Liver (tissue), 9 donors: ENCODE measurements around the gene MXD4. TPM values are rescaled to one million over a fixed set of nuclear protein-coding genes. Genes with fewer than 3 reads are reported as not detected.

Source experiments
- DNase-seq: peaks from one replicate; pipeline ENCODE4 v3.0.0-alpha.2; 2017; ENCODE audit warnings: low spot score
- H3K27ac ChIP-seq, 2 donors: one replicate each; pipeline ENCODE4 v1.7.0; 2013; ENCODE audit warnings: inconsistent platforms in 2 of 2, low read length in 2 of 2, control low read depth in 1 of 2, low read depth in 1 of 2, mild to moderate bottlenecking in 1 of 2
- H3K27me3 ChIP-seq, 4 donors: one replicate each; pipeline versions ENCODE4 v1.6.1 to v1.7.0; 2013; ENCODE audit warnings: low read length in 3 of 4, inconsistent platforms in 1 of 4, mild to moderate bottlenecking in 1 of 4, moderate library complexity in 1 of 4; ENCODE audit not compliant: control insufficient read depth in 4 of 4, insufficient read depth in 4 of 4
- H3K36me3 ChIP-seq, 4 donors: one replicate each; pipeline versions ENCODE4 v1.6.1 to v1.7.0; 2013; ENCODE audit warnings: low read length in 3 of 4, mild to moderate bottlenecking in 3 of 4, low read depth in 1 of 4, moderate library complexity in 1 of 4; ENCODE audit not compliant: control insufficient read depth in 4 of 4, insufficient read depth in 3 of 4
- H3K4me1 ChIP-seq, 4 donors: one replicate each; pipeline versions ENCODE4 v1.6.1 to v1.7.0; 2013; ENCODE audit warnings: low read length in 3 of 4, mild to moderate bottlenecking in 3 of 4, moderate library complexity in 1 of 4; ENCODE audit not compliant: control insufficient read depth in 4 of 4, insufficient read depth in 4 of 4
- H3K4me3 ChIP-seq, 3 donors: one replicate each; pipeline versions ENCODE4 v1.6.1 to v1.7.0; 2013; ENCODE audit warnings: low read length in 3 of 3, control low read depth in 1 of 3, low read depth in 1 of 3, mild to moderate bottlenecking in 1 of 3
- H3K9ac ChIP-seq, 2 donors: one replicate each; pipeline ENCODE4 v1.7.0; 2013; ENCODE audit warnings: low read length in 2 of 2, mild to moderate bottlenecking in 2 of 2, moderate library complexity in 2 of 2, control low read depth in 1 of 2, low read depth in 1 of 2
- H3K9me3 ChIP-seq, 4 donors: one replicate each; pipeline versions ENCODE4 v1.6.1 to v1.7.0; 2013; ENCODE audit warnings: low read length in 3 of 4; ENCODE audit not compliant: control insufficient read depth in 4 of 4
- ATF3 ChIP-seq: IDR thresholded peaks from 2 replicates; pipeline ENCODE4 v1.6.1; 2016; ENCODE audit warnings: antibody characterized with exemption
- CTCF ChIP-seq: fragments of 150-350 bp; IDR thresholded peaks from 2 replicates; pipeline ENCODE4 v1.5.1; 2017; ENCODE audit warnings: improper control_type of control experiment, low read depth, low read length; ENCODE audit not compliant: missing input control
- EGR1 ChIP-seq, 2 donors: IDR thresholded peaks; 2 replicates each; pipeline ENCODE4 v1.6.1; 2016 to 2018; ENCODE audit warnings: antibody characterized with exemption in 2 of 2, low read depth in 2 of 2
- FOXA1 ChIP-seq: IDR thresholded peaks from 2 replicates; pipeline ENCODE4 v1.6.1; 2016; ENCODE audit warnings: antibody characterized with exemption
- FOXA2 ChIP-seq: IDR thresholded peaks from 2 replicates; pipeline ENCODE4 v1.6.1; 2016; ENCODE audit warnings: antibody characterized with exemption
- GABPA ChIP-seq, 2 donors: IDR thresholded peaks in 1 of 2; conservative IDR thresholded peaks in 1 of 2; 2 replicates each; pipeline ENCODE4 v1.6.1; 2016; ENCODE audit warnings: antibody characterized with exemption in 2 of 2, mild to moderate bottlenecking in 1 of 2, moderate library complexity in 1 of 2
- HNF4A ChIP-seq, 2 donors: conservative IDR thresholded peaks; 2 replicates each; pipeline ENCODE4 v1.6.1; 2016; ENCODE audit warnings: antibody characterized with exemption in 2 of 2, mild to moderate bottlenecking in 2 of 2
- HNF4G ChIP-seq: IDR thresholded peaks from 2 replicates; pipeline ENCODE4 v1.6.1; 2016; ENCODE audit warnings: antibody characterized with exemption
- JUND ChIP-seq, 2 donors: IDR thresholded peaks; 2 replicates each; pipeline ENCODE4 v1.6.1; 2016; ENCODE audit warnings: antibody characterized with exemption in 2 of 2
- NR2F2 ChIP-seq: IDR thresholded peaks from 2 replicates; pipeline ENCODE4 v1.6.1; 2016; ENCODE audit warnings: antibody characterized with exemption
- RAD21 ChIP-seq, 2 donors: IDR thresholded peaks; 2 replicates each; pipeline ENCODE4 v1.6.1; 2016; ENCODE audit warnings: antibody characterized with exemption in 2 of 2, mild to moderate bottlenecking in 2 of 2
- REST ChIP-seq: IDR thresholded peaks from 2 replicates; pipeline ENCODE4 v1.6.1; 2016; ENCODE audit warnings: antibody characterized with exemption, mild to moderate bottlenecking
- RXRA ChIP-seq, 2 donors: IDR thresholded peaks; 2 replicates each; pipeline ENCODE4 v1.6.1; 2017 to 2018; ENCODE audit warnings: antibody characterized with exemption in 2 of 2, mild to moderate bottlenecking in 1 of 2
- SP1 ChIP-seq: IDR thresholded peaks from 2 replicates; pipeline ENCODE4 v1.6.1; 2018; ENCODE audit warnings: antibody characterized with exemption, mild to moderate bottlenecking
- TAF1 ChIP-seq: conservative IDR thresholded peaks from 2 replicates; pipeline ENCODE4 v1.6.1; 2016; ENCODE audit warnings: antibody characterized with exemption, mild to moderate bottlenecking
- YY1 ChIP-seq: IDR thresholded peaks from 2 replicates; pipeline ENCODE4 v1.6.1; 2016; ENCODE audit warnings: antibody characterized with exemption, mild to moderate bottlenecking
- WGBS: extraction: QIAGEN DNeasy Blood & Tissue Kit; methylation state at CpG from one replicate; pipeline ENCODE4 v1.1.7; 2013; 5-methylcytosine and 5-hydroxymethylcytosine counted together
- polyA plus RNA-seq, 2 donors: library from polyadenylated mRNA; stranded (reverse) in 1 of 2; unstranded in 1 of 2; fragments of 200-250 nt in 1 of 2; fragments of >200 nt in 1 of 2; fragmentation: Nextera tagmentation in 1 of 2; extraction: Ambion mirVana in 1 of 2; gene quantifications; one replicate each; pipeline versions ENCODE4 v1.2.1 to v1.2.3, GENCODE V29; 2013 to 2015
- total RNA-seq, 2 donors: library from RNA; depleted of rRNA; stranded (reverse); fragments of >200 nt; gene quantifications; one replicate each; pipeline ENCODE4 v1.2.3, GENCODE V29; 2014
- TF ChIP-seq, protein P1 (sequence below): IDR thresholded peaks from 2 replicates; pipeline ENCODE4 v1.6.1; 2016; ENCODE audit warnings: antibody characterized with exemption
- TF ChIP-seq, protein P2 (sequence below): IDR thresholded peaks from 2 replicates; pipeline ENCODE4 v1.6.1; 2016; ENCODE audit warnings: antibody characterized with exemption
- donor health status: healthy.
- donor health status: healthy.
- donor health status: healthy.
- donor health status: healthy.
- donor health status: healthy.

Gene MXD4
- total and polyA plus RNA-seq, 4 donors, result 6.5 to 19.6 (median 15.9) TPM

- WGBS, result 80% methylated on average over 12 of the region's 12 CpGs
- no peaks in the 10 kb centered on the region for H3K27me3 ChIP-seq
- H3K36me3 ChIP-seq, result peaks cover 0 to 22% (median 10%) of the 10 kb centered on the region in 4 donors
- H3K9ac ChIP-seq, result no peak overlapping the region
- H3K4me3 ChIP-seq, result no peak overlapping the region
- H3K4me1 ChIP-seq, result peaks cover 8 to 43% (median 18%) of the 10 kb centered on the region in 4 donors
- H3K9me3 ChIP-seq, result no peaks in the 10 kb centered on the region
- no peak for DNase-seq
- H3K27ac ChIP-seq, result peak overlapping the region; percentile 16 to 58
- TF ChIP-seq NR2F2 (peak; percentile 81), SP1 (peak; percentile 63), JUND (IDR thresholded peaks at IDR 0.05) (no peak), RXRA (IDR thresholded peaks at IDR 0.05) (peak in 1 of 2 donors; percentile 36), CTCF (no peak), GABPA (IDR thresholded peaks at IDR 0.05 in 1 of 2, conservative IDR thresholded peaks at IDR 0.05 in 1 of 2) (no peak), EGR1 (IDR thresholded peaks at IDR 0.05; ENCODE audit: low read depth in 2 of 2) (no peak), RAD21 (IDR thresholded peaks at IDR 0.05) (no peak), HNF4G (no peak)
- TF ChIP-seq, protein P1, sequence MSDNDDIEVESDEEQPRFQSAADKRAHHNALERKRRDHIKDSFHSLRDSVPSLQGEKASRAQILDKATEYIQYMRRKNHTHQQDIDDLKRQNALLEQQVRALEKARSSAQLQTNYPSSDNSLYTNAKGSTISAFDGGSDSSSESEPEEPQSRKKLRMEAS, result no peak
Observed at GRCh38 chr4:2256781-2257191, 5.1 kb downstream of the MXD4 start.

DNA sequence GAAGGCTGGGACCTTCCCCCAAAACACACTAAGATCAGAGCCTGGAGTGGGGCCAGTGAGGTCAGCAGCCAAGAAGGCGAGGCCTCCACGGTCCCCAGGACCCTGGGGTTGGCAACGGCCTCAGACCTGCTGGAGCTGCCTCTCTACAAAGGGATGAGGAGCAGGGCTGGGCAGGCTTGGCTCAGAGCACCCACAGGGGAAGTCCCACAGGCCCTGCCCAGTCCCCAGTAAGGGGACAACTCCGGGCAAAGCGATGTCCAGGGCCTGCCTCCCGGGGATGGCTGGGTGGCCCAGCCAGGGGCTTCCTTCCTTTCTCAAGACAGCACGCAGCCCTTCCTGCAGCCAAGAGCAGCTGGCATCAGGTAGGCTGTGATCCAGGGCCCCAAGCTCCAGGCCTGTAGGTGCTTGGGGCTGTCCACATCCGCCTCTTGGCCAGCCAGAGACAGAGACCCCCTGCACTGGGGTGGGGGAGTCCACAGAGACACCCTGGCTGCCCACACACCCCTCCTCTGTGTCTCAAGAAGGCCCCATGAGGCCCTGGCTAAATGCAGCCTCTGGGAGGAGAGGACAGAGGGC lies 5.7 kb downstream of the MXD4 start:
- peak overlapping the region; percentile 16 to 58 for H3K27ac ChIP-seq
- peaks cover 0 to 22% (median 10%) of the 10 kb centered on the region in 4 donors for H3K36me3 ChIP-seq
- peaks cover 8 to 43% (median 18%) of the 10 kb centered on the region in 4 donors for H3K4me1 ChIP-seq
- DNase-seq, result no peak
- no peak overlapping the region for H3K4me3 ChIP-seq
- H3K9ac ChIP-seq, result no peak overlapping the region
- H3K27me3 ChIP-seq, result no peaks in the 10 kb centered on the region
- no peaks in the 10 kb centered on the region for H3K9me3 ChIP-seq
- TF ChIP-seq RAD21 (IDR thresholded peaks at IDR 0.05) (no peak), HNF4G (no peak), HNF4A (conservative IDR thresholded peaks at IDR 0.05) (no peak), CTCF (no peak), ATF3 (no peak), FOXA1 (no peak), NR2F2 (no peak), EGR1 (IDR thresholded peaks at IDR 0.05; ENCODE audit: low read depth in 2 of 2) (no peak), JUND (IDR thresholded peaks at IDR 0.05) (no peak), GABPA (IDR thresholded peaks at IDR 0.05 in 1 of 2, conservative IDR thresholded peaks at IDR 0.05 in 1 of 2) (no peak), YY1 (no peak), RXRA (IDR thresholded peaks at IDR 0.05) (no peak), TAF1 (no peak), FOXA2 (no peak), SP1 (no peak), REST (no peak)
- TF ChIP-seq, protein P2, sequence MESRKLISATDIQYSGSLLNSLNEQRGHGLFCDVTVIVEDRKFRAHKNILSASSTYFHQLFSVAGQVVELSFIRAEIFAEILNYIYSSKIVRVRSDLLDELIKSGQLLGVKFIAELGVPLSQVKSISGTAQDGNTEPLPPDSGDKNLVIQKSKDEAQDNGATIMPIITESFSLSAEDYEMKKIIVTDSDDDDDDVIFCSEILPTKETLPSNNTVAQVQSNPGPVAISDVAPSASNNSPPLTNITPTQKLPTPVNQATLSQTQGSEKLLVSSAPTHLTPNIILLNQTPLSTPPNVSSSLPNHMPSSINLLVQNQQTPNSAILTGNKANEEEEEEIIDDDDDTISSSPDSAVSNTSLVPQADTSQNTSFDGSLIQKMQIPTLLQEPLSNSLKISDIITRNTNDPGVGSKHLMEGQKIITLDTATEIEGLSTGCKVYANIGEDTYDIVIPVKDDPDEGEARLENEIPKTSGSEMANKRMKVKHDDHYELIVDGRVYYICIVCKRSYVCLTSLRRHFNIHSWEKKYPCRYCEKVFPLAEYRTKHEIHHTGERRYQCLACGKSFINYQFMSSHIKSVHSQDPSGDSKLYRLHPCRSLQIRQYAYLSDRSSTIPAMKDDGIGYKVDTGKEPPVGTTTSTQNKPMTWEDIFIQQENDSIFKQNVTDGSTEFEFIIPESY, result no peak
- TF ChIP-seq, protein P1, result no peak
- 69% methylated on average over 8 of the region's 8 CpGs for WGBS
